Measurements from ENCODE around the gene MAVS. TPM values are rescaled to one million over a fixed set of nuclear protein-coding genes. Genes with fewer than 3 reads are reported as not detected.

Gene MAVS
- total and polyA plus RNA-seq, 2 donors (not counting 3 experiments of a cell fraction or from before 2014, with no cell fraction given): 18.8 to 40.7 TPM

GRCh38 chr20:3862333-3862732 lies 15.7 kb downstream of the MAVS start:
- no peaks in the 10 kb centered on the region for H3K9me3 ChIP-seq (replicated peaks; ENCODE audit: control insufficient read depth, insufficient read depth, low read length)
- H3K4me2 ChIP-seq (ENCODE audit: insufficient read depth, low read length): no peak overlapping the region
- no peaks in the 10 kb centered on the region for H3K9me1 ChIP-seq (replicated peaks; ENCODE audit: control insufficient read depth, extremely low read depth, insufficient read depth, low read length)
- H3K4me1 ChIP-seq (ENCODE audit: control insufficient read depth, extremely low read depth, insufficient read depth, low read length): no peaks in the 10 kb centered on the region
- H3K4me3 ChIP-seq (replicated peaks in 1 of 3; ENCODE audit: insufficient read depth in 1 of 3, low read depth in 1 of 3, low read length in 3 of 3): no peak overlapping the region
- no peak overlapping the region for H2AFZ ChIP-seq (ENCODE audit: low read depth, low read length)
- CTCF ChIA-PET: no interaction called here
- no TSS peak for BruUV-seq (replicated peaks)
- no peak overlapping the region for H3K27ac ChIP-seq (ENCODE audit: insufficient read depth, low read depth, low read length)
- no peaks in the 10 kb centered on the region for H4K20me1 ChIP-seq (replicated peaks; ENCODE audit: control insufficient read depth, extremely low read depth, insufficient read depth, low read length)
- dilution Hi-C loops (cut with MboI; ENCODE audit: extremely low pct_ligation_motif_present, low sequenced_read_pairs) (no loop called here), intact Hi-C loops (cut with micrococcal nuclease) (no loop called here)
- FAIRE-seq (no peak), DNase-seq (ENCODE audit: low read depth, low spot score) (no peak)
- POLR2A ChIA-PET: no interaction called here
- H3K27me3 ChIP-seq (ENCODE audit: control insufficient read depth in 2 of 2, insufficient read depth in 2 of 2, low read length in 2 of 2): no peaks in the 10 kb centered on the region
- no peak for TF ChIP-seq GATA2 (IDR thresholded peaks at IDR 0.05; ENCODE audit: insufficient read depth, insufficient read length, low read depth, low read length)
- TF ChIP-seq MYC (IDR thresholded peaks at IDR 0.05; ENCODE audit: low read depth, low read length): no peak
- TF ChIP-seq POLR2A (IDR thresholded peaks at IDR 0.05; ENCODE audit: low read depth, low read length): no peak
- no peak for TF ChIP-seq MAX (IDR thresholded peaks at IDR 0.05; ENCODE audit: insufficient read depth, insufficient read length)
- TF ChIP-seq EZH2 (IDR thresholded peaks at IDR 0.05; ENCODE audit: borderline replicate concordance, low read depth, low read length, severe bottlenecking): no peak
- no peak for TF ChIP-seq POLR2AphosphoS5 (IDR thresholded peaks at IDR 0.05; ENCODE audit: insufficient read depth, low read depth, low read length)
- no peak for TF ChIP-seq JUN (IDR thresholded peaks at IDR 0.05; ENCODE audit: borderline replicate concordance, insufficient read depth, insufficient read length, low read depth)
- TF ChIP-seq CTCF (IDR thresholded peaks at IDR 0.05; ENCODE audit: extremely low read depth in 1 of 2, insufficient read depth in 1 of 2, low read depth in 1 of 2, low read length in 2 of 2): no peak
- TF ChIP-seq FOS (IDR thresholded peaks at IDR 0.05; ENCODE audit: borderline replicate concordance, insufficient read depth, low read length): no peak
- H3K79me2 ChIP-seq (ENCODE audit: control insufficient read depth, insufficient read depth, low read length): no peaks in the 10 kb centered on the region
- H3K36me3 ChIP-seq (ENCODE audit: control insufficient read depth in 2 of 2, extremely low read depth in 1 of 2, insufficient read depth in 2 of 2, low read length in 2 of 2): peaks cover 23 to 74% of the 10 kb centered on the region in 2 experiments
- H3K9ac ChIP-seq (replicated peaks; ENCODE audit: extremely low read depth, insufficient read depth, low read length): no peak overlapping the region
